ENCODE data around the gene MTX2.
A peak's percentile ranks its signal among the peaks of the same experiment; 100 is the strongest.
"Not testable (repeated sequence)": the region's sequence is repeated elsewhere in the genome, so short reads cannot be mapped to it uniquely, and the experiment has no call there.

The MTX2 gene

GRCh38 chr2:176291809-176292283 lies 22.6 kb downstream of the MTX2 start:
- no peak overlapping the region for H3K27ac ChIP-seq (ENCODE audit: poor library complexity, severe bottlenecking)
- H3K36me3 ChIP-seq (ENCODE audit: low read depth), result no peaks in the 10 kb centered on the region; the same call in 1 of the 2 replicates
- ATAC-seq (ENCODE audit: low read depth) (0 out of 3 replicates have a peak, but pooled peaks have one; percentile 35), DNase-seq (ENCODE audit: low spot score) (no peak)
- H3K4me1 ChIP-seq (ENCODE audit: insufficient read depth, poor library complexity, severe bottlenecking), result peaks cover 6% of the 10 kb centered on the region
- TF ChIP-seq, protein P1, sequence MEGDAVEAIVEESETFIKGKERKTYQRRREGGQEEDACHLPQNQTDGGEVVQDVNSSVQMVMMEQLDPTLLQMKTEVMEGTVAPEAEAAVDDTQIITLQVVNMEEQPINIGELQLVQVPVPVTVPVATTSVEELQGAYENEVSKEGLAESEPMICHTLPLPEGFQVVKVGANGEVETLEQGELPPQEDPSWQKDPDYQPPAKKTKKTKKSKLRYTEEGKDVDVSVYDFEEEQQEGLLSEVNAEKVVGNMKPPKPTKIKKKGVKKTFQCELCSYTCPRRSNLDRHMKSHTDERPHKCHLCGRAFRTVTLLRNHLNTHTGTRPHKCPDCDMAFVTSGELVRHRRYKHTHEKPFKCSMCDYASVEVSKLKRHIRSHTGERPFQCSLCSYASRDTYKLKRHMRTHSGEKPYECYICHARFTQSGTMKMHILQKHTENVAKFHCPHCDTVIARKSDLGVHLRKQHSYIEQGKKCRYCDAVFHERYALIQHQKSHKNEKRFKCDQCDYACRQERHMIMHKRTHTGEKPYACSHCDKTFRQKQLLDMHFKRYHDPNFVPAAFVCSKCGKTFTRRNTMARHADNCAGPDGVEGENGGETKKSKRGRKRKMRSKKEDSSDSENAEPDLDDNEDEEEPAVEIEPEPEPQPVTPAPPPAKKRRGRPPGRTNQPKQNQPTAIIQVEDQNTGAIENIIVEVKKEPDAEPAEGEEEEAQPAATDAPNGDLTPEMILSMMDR (IDR thresholded peaks at IDR 0.05; ENCODE audit: poor library complexity, severe bottlenecking), result no peak
- H3K4me3 ChIP-seq (ENCODE audit: severe bottlenecking), result no peak overlapping the region
- no peaks in the 10 kb centered on the region for H3K9me3 ChIP-seq (ENCODE audit: severe bottlenecking)
- no peaks in the 10 kb centered on the region for H3K27me3 ChIP-seq (ENCODE audit: insufficient read depth, poor library complexity, severe bottlenecking)

- Histone ChIP-seq H3K4me3 (ENCODE audit: severe bottlenecking) (no peak overlapping the region), H3K27me3 (ENCODE audit: insufficient read depth, poor library complexity, severe bottlenecking) (no peaks in the 10 kb centered on the region), H3K4me1 (ENCODE audit: insufficient read depth, poor library complexity, severe bottlenecking) (peaks cover 6% of the 10 kb centered on the region), H3K9me3 (ENCODE audit: severe bottlenecking) (no peaks in the 10 kb centered on the region), H3K27ac (ENCODE audit: poor library complexity, severe bottlenecking) (no peak overlapping the region), H3K36me3 (ENCODE audit: low read depth) (no peaks in the 10 kb centered on the region; the same call in 1 of the 2 replicates)
- TF ChIP-seq, protein P1 (IDR thresholded peaks at IDR 0.05; ENCODE audit: poor library complexity, severe bottlenecking), result no peak
- ATAC-seq (ENCODE audit: low read depth), result no peak
- DNase-seq (ENCODE audit: low spot score), result no peak
Measured at GRCh38 chr2:176292608-176293007, 23.4 kb downstream of the MTX2 start.

GRCh38 chr2:176293334-176293733 lies 24.1 kb downstream of the MTX2 start:
- H3K9me3 ChIP-seq (ENCODE audit: severe bottlenecking), result no peaks in the 10 kb centered on the region
- peaks cover 6% of the 10 kb centered on the region for H3K4me1 ChIP-seq (ENCODE audit: insufficient read depth, poor library complexity, severe bottlenecking)
- TF ChIP-seq, protein P1 (IDR thresholded peaks at IDR 0.05; ENCODE audit: poor library complexity, severe bottlenecking), result no peak
- no peak for DNase-seq (ENCODE audit: low spot score)
- H3K36me3 ChIP-seq (ENCODE audit: low read depth), result peaks cover 6% of the 10 kb centered on the region
- H3K4me3 ChIP-seq (ENCODE audit: severe bottlenecking), result no peak overlapping the region
- no peak for ATAC-seq (ENCODE audit: low read depth)
- no peaks in the 10 kb centered on the region for H3K27me3 ChIP-seq (ENCODE audit: insufficient read depth, poor library complexity, severe bottlenecking)
- H3K27ac ChIP-seq (ENCODE audit: poor library complexity, severe bottlenecking), result no peak overlapping the region

- Histone ChIP-seq H3K36me3 (ENCODE audit: low read depth) (peaks cover 29% of the 10 kb centered on the region), H3K27me3 (ENCODE audit: insufficient read depth, poor library complexity, severe bottlenecking) (no peaks in the 10 kb centered on the region), H3K9me3 (ENCODE audit: severe bottlenecking) (no peaks in the 10 kb centered on the region), H3K27ac (ENCODE audit: poor library complexity, severe bottlenecking) (no peak overlapping the region), H3K4me3 (ENCODE audit: severe bottlenecking) (no peak overlapping the region), H3K4me1 (ENCODE audit: insufficient read depth, poor library complexity, severe bottlenecking) (peaks cover 3% of the 10 kb centered on the region)
- DNase-seq (ENCODE audit: low spot score), result no peak
- TF ChIP-seq, protein P1 (IDR thresholded peaks at IDR 0.05; ENCODE audit: poor library complexity, severe bottlenecking), result no peak
- no peak for ATAC-seq (ENCODE audit: low read depth)
Measured at GRCh38 chr2:176297067-176297466, 27.8 kb downstream of the MTX2 start.

DNA sequence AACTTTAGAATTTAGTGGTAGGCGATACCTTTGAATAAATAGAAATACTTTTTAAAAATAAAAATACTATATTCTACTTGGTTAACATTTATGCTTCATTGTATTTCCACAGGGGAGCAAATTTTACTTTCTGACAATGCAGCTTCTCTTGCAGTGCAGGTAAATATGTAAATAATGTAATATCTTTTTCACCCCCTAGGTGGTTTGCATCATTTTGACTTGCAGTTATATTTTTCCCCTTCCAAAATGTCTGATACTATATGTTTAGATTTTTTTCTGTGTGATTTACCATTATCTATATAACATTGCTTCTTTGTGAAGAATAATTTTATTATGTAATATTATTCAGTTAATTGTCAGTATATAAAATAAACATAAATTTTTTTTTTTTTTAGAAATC lies 28.5 kb downstream of the MTX2 start:
- Histone ChIP-seq H3K4me1 (ENCODE audit: insufficient read depth, poor library complexity, severe bottlenecking) (no peaks in the 10 kb centered on the region), H3K4me3 (ENCODE audit: severe bottlenecking) (no peak overlapping the region), H3K36me3 (ENCODE audit: low read depth) (peaks cover 29% of the 10 kb centered on the region), H3K27me3 (ENCODE audit: insufficient read depth, poor library complexity, severe bottlenecking) (no peaks in the 10 kb centered on the region), H3K9me3 (ENCODE audit: severe bottlenecking) (no peaks in the 10 kb centered on the region), H3K27ac (ENCODE audit: poor library complexity, severe bottlenecking) (no peak overlapping the region)
- no peak for ATAC-seq (ENCODE audit: low read depth)
- TF ChIP-seq, protein P1 (IDR thresholded peaks at IDR 0.05; ENCODE audit: poor library complexity, severe bottlenecking), result no peak
- DNase-seq (ENCODE audit: low spot score), result no peak

- not testable (repeated sequence) for H3K4me3 ChIP-seq (ENCODE audit: severe bottlenecking); H3K27me3 ChIP-seq (ENCODE audit: insufficient read depth, poor library complexity, severe bottlenecking); DNase-seq (ENCODE audit: low spot score); H3K9me3 ChIP-seq (ENCODE audit: severe bottlenecking); ATAC-seq (ENCODE audit: low read depth); H3K27ac ChIP-seq (ENCODE audit: poor library complexity, severe bottlenecking); H3K4me1 ChIP-seq (ENCODE audit: insufficient read depth, poor library complexity, severe bottlenecking)
- H3K36me3 ChIP-seq (ENCODE audit: low read depth), result peaks cover 44% of the 10 kb centered on the region
Measured at GRCh38 chr2:176306020-176306419, 36.8 kb downstream of the MTX2 start.

Data from RWPE2 (cell line).